ENCODE data around the gene LSM4.

- TF ChIP-seq, protein P1, sequence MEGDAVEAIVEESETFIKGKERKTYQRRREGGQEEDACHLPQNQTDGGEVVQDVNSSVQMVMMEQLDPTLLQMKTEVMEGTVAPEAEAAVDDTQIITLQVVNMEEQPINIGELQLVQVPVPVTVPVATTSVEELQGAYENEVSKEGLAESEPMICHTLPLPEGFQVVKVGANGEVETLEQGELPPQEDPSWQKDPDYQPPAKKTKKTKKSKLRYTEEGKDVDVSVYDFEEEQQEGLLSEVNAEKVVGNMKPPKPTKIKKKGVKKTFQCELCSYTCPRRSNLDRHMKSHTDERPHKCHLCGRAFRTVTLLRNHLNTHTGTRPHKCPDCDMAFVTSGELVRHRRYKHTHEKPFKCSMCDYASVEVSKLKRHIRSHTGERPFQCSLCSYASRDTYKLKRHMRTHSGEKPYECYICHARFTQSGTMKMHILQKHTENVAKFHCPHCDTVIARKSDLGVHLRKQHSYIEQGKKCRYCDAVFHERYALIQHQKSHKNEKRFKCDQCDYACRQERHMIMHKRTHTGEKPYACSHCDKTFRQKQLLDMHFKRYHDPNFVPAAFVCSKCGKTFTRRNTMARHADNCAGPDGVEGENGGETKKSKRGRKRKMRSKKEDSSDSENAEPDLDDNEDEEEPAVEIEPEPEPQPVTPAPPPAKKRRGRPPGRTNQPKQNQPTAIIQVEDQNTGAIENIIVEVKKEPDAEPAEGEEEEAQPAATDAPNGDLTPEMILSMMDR (conservative IDR thresholded peaks at IDR 0.05; ENCODE audit: low read depth, low read length), result no peak
- no peak for TF ChIP-seq EZH2 (IDR thresholded peaks at IDR 0.05; ENCODE audit: low read length, unreplicated experiment)
- TF ChIP-seq EZH2phosphoT487 (IDR thresholded peaks at IDR 0.05; ENCODE audit: borderline replicate concordance, low read length), result no peak
Observed at GRCh38 chr19:18257503-18258470, 65.1 kb downstream of the LSM4 start.

All from PC-3 (cell line).